Measurements from ENCODE around the gene PPP1R1C.

- TF ChIP-seq YY1 (IDR thresholded peaks at IDR 0.05; ENCODE audit: insufficient read depth, insufficient read length) (no peak), ZNF274 (IDR thresholded peaks at IDR 0.05; ENCODE audit: low read depth, low read length) (no peak)
Observed at GRCh38 chr2:182116774-182117173, 131.1 kb downstream of the PPP1R1C start.
